Spinal cord (tissue), 10 donors: ENCODE results near the gene ALKBH5. TPM values are rescaled to one million over a fixed set of nuclear protein-coding genes. Genes with fewer than 3 reads are reported as not detected.

ENCODE experiments used
- DNase-seq, 6 donors: peaks; one replicate each; pipeline versions ENCODE4 v3.0.0 to v3.0.0-alpha.2; 2013 to 2015; ENCODE audit warnings: low spot score in 6 of 6, low read depth in 4 of 6
- H3K27ac ChIP-seq: one replicate; pipeline ENCODE4 v1.5.1; 2013; ENCODE audit warnings: low read depth, low read length, control low read depth
- H3K27me3 ChIP-seq: one replicate; pipeline ENCODE4 v1.6.1; 2013; ENCODE audit warnings: low read length; ENCODE audit not compliant: control insufficient read depth, insufficient read depth
- H3K36me3 ChIP-seq: one replicate; pipeline ENCODE4 v1.6.1; 2013; ENCODE audit warnings: low read length; ENCODE audit not compliant: control insufficient read depth, insufficient read depth
- H3K4me1 ChIP-seq: one replicate; pipeline ENCODE4 v1.6.1; 2013; ENCODE audit warnings: low read length; ENCODE audit not compliant: control insufficient read depth, insufficient read depth
- H3K4me3 ChIP-seq: one replicate; pipeline ENCODE4 v1.5.1; 2013; ENCODE audit warnings: low read depth, low read length, control low read depth
- H3K9me3 ChIP-seq: one replicate; pipeline ENCODE4 v1.6.1; 2013; ENCODE audit warnings: low read length; ENCODE audit not compliant: control insufficient read depth, insufficient read depth
- whole genome bisulfite sequencing: methylation state at CpG from one replicate; pipeline ENCODE4 v1.1.5; 2013; ENCODE audit warnings: missing lambda C conversion rate; ENCODE audit not compliant: insufficient coverage; 5-methylcytosine and 5-hydroxymethylcytosine counted together
- polyA plus RNA-seq, 2 donors: library from polyadenylated mRNA; unstranded; fragments of 120-200 nt; gene quantifications; one replicate each; pipeline ENCODE4 v1.2.1, GENCODE V29; 2013; ENCODE audit not compliant: insufficient read length in 2 of 2
- total RNA-seq, 2 donors: library from RNA; depleted of rRNA in 1 of 2; stranded (reverse); fragments of 120-200 nt in 1 of 2; fragments of >200 nt in 1 of 2; gene quantifications; one replicate each; pipeline versions ENCODE4 v1.2.3 to v1.2.4, GENCODE V29; 2013 to 2014
- donor health status: healthy.

ALKBH5 gene
- total and polyA plus RNA-seq, 4 donors: 70.8 to 79.3 (median 72.8) TPM

GRCh38 chr17:18143044-18143936 is 40.3 kb upstream of the ALKBH5 start:
- no peaks in the 10 kb centered on the region for H3K9me3 ChIP-seq
- WGBS: 71% methylated on average over 15 of the region's 18 CpGs
- no peaks in the 10 kb centered on the region for H3K27me3 ChIP-seq
- no peaks in the 10 kb centered on the region for H3K4me1 ChIP-seq
- DNase-seq: no peak
- H3K4me3 ChIP-seq: no peak overlapping the region
- no peaks in the 10 kb centered on the region for H3K36me3 ChIP-seq
- H3K27ac ChIP-seq: no peak overlapping the region

- no peak for DNase-seq
- Histone ChIP-seq H3K36me3 (no peaks in the 10 kb centered on the region), H3K4me1 (no peaks in the 10 kb centered on the region), H3K4me3 (no peak overlapping the region), H3K9me3 (no peaks in the 10 kb centered on the region), H3K27ac (no peak overlapping the region), H3K27me3 (no peaks in the 10 kb centered on the region)
- 67% methylated on average over 1 of the region's 4 CpGs for WGBS
Observed at GRCh38 chr17:18144261-18144660, 39.4 kb upstream of the ALKBH5 start.

DNA sequence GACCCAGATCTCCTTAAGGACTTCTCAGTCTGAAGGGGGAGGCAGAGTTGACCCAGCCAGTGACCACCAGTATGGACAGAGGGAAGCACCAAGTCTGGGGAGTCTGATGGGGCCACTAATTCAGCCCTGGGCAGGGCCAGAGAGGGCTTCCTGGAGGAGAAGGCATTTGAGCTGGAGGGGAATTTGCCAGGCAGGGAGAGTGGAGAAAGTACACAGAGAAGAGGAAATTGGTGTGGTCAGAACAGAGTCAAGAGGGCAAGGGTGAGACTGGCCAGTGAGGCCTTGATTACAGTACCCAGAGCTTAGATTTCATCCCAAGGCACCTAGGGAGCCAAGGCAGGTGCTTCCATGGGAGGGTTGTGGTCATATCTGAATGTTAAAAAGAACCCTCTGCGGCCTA is 38.8 kb upstream of the ALKBH5 start:
- H3K27ac ChIP-seq: no peak overlapping the region
- 94% methylated on average over 1 of the region's 1 CpG for WGBS
- no peaks in the 10 kb centered on the region for H3K4me1 ChIP-seq
- H3K4me3 ChIP-seq: no peak overlapping the region
- no peaks in the 10 kb centered on the region for H3K9me3 ChIP-seq
- H3K36me3 ChIP-seq: no peaks in the 10 kb centered on the region
- no peaks in the 10 kb centered on the region for H3K27me3 ChIP-seq
- DNase-seq: no peak

GRCh38 chr17:18145811-18146210 is 37.8 kb upstream of the ALKBH5 start:
- Histone ChIP-seq H3K27ac (no peak overlapping the region), H3K27me3 (no peaks in the 10 kb centered on the region), H3K36me3 (no peaks in the 10 kb centered on the region), H3K9me3 (no peaks in the 10 kb centered on the region), H3K4me3 (no peak overlapping the region), H3K4me1 (peaks cover 4% of the 10 kb centered on the region)
- 82% methylated on average over 13 of the region's 13 CpGs for WGBS
- no peak for DNase-seq

- H3K27me3 ChIP-seq: no peaks in the 10 kb centered on the region
- no CpG with 5 or more reads among the region's 2 CpGs for WGBS
Observed at GRCh38 chr17:18146259-18146658, 37.4 kb upstream of the ALKBH5 start.

GRCh38 chr17:18146980-18147379 is 36.6 kb upstream of the ALKBH5 start:
- Histone ChIP-seq H3K36me3 (no peaks in the 10 kb centered on the region), H3K9me3 (no peaks in the 10 kb centered on the region), H3K4me1 (peaks cover 14% of the 10 kb centered on the region), H3K4me3 (no peak overlapping the region), H3K27me3 (no peaks in the 10 kb centered on the region), H3K27ac (no peak overlapping the region)
- 93% methylated on average over 2 of the region's 3 CpGs for WGBS
- no peak for DNase-seq

More at GRCh38 chr17:18146259-18146658, 37.4 kb upstream of the ALKBH5 start:
- Histone ChIP-seq H3K9me3 (no peaks in the 10 kb centered on the region), H3K27ac (no peak overlapping the region), H3K36me3 (no peaks in the 10 kb centered on the region), H3K4me1 (peaks cover 9% of the 10 kb centered on the region), H3K4me3 (no peak overlapping the region)
- no peak for DNase-seq

GRCh38 chr17:18148586-18148985 is 35.0 kb upstream of the ALKBH5 start:
- no peak overlapping the region for H3K27ac ChIP-seq
- DNase-seq: no peak
- no peaks in the 10 kb centered on the region for H3K9me3 ChIP-seq
- no peaks in the 10 kb centered on the region for H3K36me3 ChIP-seq
- no peak overlapping the region for H3K4me3 ChIP-seq
- 85% methylated on average over 7 of the region's 7 CpGs for WGBS
- peaks cover 23% of the 10 kb centered on the region for H3K4me1 ChIP-seq
- H3K27me3 ChIP-seq: no peaks in the 10 kb centered on the region

DNA sequence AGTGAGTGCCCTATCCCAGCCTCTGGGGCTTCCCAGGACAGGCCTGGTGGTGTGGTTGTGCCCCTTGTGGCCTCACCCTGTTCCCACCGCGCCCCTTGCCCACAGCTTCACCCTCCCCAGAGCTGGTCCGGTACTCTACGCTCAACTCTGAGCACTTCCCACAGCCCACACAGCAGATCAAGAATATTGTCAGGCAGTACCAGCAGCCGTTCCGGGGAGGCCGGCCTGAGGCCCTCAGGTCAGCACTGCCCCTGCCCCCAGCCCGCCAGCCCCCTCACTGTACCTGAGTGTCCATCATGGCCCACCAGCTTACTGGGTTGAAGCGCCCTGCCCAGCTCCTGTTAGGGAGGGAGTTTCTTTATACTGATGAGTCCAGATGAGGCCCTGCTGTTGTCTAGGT is 32.3 kb upstream of the ALKBH5 start:
- 93% methylated on average over 7 of the region's 9 CpGs for WGBS
- no peak for DNase-seq

DNA sequence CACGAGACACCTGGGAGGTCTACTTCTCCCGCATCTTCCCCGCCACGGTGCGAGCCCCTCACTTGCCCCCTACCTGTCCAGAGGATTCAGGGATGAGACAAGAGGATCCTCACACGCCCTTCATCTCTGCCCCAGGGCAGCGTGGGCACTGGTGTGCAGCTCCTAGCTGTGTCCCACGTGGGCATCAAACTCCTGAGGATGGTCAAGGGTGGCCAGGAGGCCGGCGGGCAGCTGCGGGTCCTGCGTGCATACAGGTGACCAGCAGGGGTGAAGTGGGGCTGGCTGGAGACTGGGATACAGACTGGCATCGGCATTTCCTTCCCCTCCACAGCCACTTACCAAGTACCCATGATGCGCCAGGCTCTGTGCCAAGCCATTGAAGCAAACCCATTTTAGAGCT is 28.4 kb upstream of the ALKBH5 start:
- Histone ChIP-seq H3K27ac (no peak overlapping the region), H3K4me3 (no peak overlapping the region), H3K4me1 (peaks cover 45% of the 10 kb centered on the region), H3K36me3 (no peaks in the 10 kb centered on the region), H3K9me3 (no peaks in the 10 kb centered on the region), H3K27me3 (no peaks in the 10 kb centered on the region)
- DNase-seq: no peak
- 99% methylated on average over 11 of the region's 14 CpGs for WGBS

More for the DNA sequence above, 32.3 kb upstream of the ALKBH5 start:
- peaks cover 35% of the 10 kb centered on the region for H3K4me1 ChIP-seq
- H3K4me3 ChIP-seq: no peak overlapping the region
- H3K9me3 ChIP-seq: no peaks in the 10 kb centered on the region
- H3K27me3 ChIP-seq: no peaks in the 10 kb centered on the region
- no peak overlapping the region for H3K27ac ChIP-seq
- no peaks in the 10 kb centered on the region for H3K36me3 ChIP-seq
